Measurements from ENCODE around the gene MYDGF. TPM values are rescaled to one million over a fixed set of nuclear protein-coding genes. Genes with fewer than 3 reads are reported as not detected.

Gene MYDGF
- total and polyA plus RNA-seq, 2 of the 13 experiments (the other 11 are each of a cell fraction or from before 2014, with no cell fraction given), result 116 to 198 TPM

DNA sequence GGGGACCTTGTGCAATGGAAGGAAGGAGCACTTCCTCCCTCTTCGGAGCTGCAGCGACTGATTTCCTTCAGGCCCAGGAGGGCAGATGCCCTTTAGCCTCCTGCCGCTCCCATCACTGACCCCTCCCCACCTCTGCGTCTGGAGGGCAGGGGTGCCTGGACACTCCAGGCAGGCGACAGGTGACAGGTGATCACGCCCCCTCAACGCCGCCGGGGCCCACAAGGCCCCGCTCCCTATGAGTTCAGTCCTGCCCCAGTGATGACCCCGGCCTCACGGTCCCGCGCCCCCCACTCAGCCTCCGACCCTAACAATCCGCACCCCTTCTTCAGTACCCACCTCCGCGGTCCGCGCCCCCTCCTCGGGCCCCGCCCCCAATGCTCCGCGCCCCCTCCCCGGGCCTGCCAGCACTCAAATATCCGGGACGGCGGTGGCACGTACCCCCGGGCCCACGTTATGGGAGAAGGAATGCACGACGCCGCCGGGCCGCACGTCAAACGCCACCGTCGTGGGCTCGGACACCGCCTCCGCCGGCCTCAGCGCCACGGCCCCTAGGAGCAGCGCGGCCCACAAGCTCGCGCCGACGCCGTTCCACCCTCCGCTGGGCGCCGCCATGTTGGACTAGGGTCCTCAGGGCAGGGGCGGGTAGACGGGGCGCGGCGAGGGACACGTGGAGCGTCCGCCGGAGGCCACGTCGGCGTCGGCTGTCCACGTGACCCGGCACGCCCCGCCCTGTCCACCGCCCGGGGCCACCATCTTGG is at the start of gene MYDGF (continued):
- TF ChIP-seq THYN1 (CRISPR knock-in tag; IDR thresholded peaks at IDR 0.05; ENCODE audit: borderline replicate concordance, low read depth) (no peak), NCOA1 (CRISPR knock-in tag; IDR thresholded peaks at IDR 0.05) (peak; percentile 84), ZNF34 (CRISPR knock-in tag; IDR thresholded peaks at IDR 0.05; ENCODE audit: borderline replicate concordance) (no peak), YEATS2 (CRISPR knock-in tag; IDR thresholded peaks at IDR 0.05; ENCODE audit: borderline replicate concordance) (peak; percentile 68; the same call in 1 of the 2 replicates), ZNF367 (CRISPR knock-in tag; IDR thresholded peaks at IDR 0.05; ENCODE audit: borderline replicate concordance) (no peak), RFX5 (IDR thresholded peaks at IDR 0.05; ENCODE audit: low read depth, low read length) (0 out of 2 replicates have a peak, but pooled peaks have one; percentile 9), ZNF747 (CRISPR knock-in tag; IDR thresholded peaks at IDR 0.05; ENCODE audit: borderline replicate concordance) (0 out of 2 replicates have a peak, but pooled peaks have one; percentile 28), ZNF703 (CRISPR knock-in tag; IDR thresholded peaks at IDR 0.05; ENCODE audit: borderline replicate concordance) (no peak), TBX2 (CRISPR knock-in tag; IDR thresholded peaks at IDR 0.05; ENCODE audit: borderline replicate concordance) (peak; percentile 51), ZNF775 (CRISPR knock-in tag; IDR thresholded peaks at IDR 0.05; ENCODE audit: borderline replicate concordance) (no peak), ZSCAN21 (CRISPR knock-in tag; IDR thresholded peaks at IDR 0.05; ENCODE audit: borderline replicate concordance) (peak; percentile 87; the same call in 1 of the 2 replicates), ZNF557 (CRISPR knock-in tag; IDR thresholded peaks at IDR 0.05) (no peak), AHR (CRISPR knock-in tag; IDR thresholded peaks at IDR 0.05) (0 out of 2 replicates have a peak, but pooled peaks have one; percentile 2), ELF4 (CRISPR knock-in tag; IDR thresholded peaks at IDR 0.05; ENCODE audit: borderline replicate concordance) (0 out of 2 replicates have a peak, but pooled peaks have one; percentile 18), ASH2L (IDR thresholded peaks at IDR 0.05; ENCODE audit: insufficient read length, low read depth, low read length) (peak; percentile 92), SP1 (IDR thresholded peaks at IDR 0.05) (no peak), SP1 (CRISPR knock-in tag; IDR thresholded peaks at IDR 0.05) (peak; percentile 93)
- TF ChIP-seq, protein P1, sequence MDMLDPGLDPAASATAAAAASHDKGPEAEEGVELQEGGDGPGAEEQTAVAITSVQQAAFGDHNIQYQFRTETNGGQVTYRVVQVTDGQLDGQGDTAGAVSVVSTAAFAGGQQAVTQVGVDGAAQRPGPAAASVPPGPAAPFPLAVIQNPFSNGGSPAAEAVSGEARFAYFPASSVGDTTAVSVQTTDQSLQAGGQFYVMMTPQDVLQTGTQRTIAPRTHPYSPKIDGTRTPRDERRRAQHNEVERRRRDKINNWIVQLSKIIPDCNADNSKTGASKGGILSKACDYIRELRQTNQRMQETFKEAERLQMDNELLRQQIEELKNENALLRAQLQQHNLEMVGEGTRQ (IDR thresholded peaks at IDR 0.05; ENCODE audit: low read depth, low read length), result peak; percentile 92
- TF ChIP-seq, protein P1 (CRISPR knock-in tag; IDR thresholded peaks at IDR 0.05; ENCODE audit: borderline replicate concordance), result peak; percentile 76; the same call in 1 of the 2 replicates
- TF ChIP-seq, protein P2, sequence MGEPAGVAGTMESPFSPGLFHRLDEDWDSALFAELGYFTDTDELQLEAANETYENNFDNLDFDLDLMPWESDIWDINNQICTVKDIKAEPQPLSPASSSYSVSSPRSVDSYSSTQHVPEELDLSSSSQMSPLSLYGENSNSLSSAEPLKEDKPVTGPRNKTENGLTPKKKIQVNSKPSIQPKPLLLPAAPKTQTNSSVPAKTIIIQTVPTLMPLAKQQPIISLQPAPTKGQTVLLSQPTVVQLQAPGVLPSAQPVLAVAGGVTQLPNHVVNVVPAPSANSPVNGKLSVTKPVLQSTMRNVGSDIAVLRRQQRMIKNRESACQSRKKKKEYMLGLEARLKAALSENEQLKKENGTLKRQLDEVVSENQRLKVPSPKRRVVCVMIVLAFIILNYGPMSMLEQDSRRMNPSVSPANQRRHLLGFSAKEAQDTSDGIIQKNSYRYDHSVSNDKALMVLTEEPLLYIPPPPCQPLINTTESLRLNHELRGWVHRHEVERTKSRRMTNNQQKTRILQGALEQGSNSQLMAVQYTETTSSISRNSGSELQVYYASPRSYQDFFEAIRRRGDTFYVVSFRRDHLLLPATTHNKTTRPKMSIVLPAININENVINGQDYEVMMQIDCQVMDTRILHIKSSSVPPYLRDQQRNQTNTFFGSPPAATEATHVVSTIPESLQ (CRISPR knock-in tag; conservative IDR thresholded peaks at IDR 0.05), result peak; percentile 29; the same call in 1 of the 2 replicates
- TF ChIP-seq, protein P3, sequence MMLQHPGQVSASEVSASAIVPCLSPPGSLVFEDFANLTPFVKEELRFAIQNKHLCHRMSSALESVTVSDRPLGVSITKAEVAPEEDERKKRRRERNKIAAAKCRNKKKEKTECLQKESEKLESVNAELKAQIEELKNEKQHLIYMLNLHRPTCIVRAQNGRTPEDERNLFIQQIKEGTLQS (CRISPR knock-in tag; IDR thresholded peaks at IDR 0.05), result peak; percentile 44
- TF ChIP-seq, protein P4, sequence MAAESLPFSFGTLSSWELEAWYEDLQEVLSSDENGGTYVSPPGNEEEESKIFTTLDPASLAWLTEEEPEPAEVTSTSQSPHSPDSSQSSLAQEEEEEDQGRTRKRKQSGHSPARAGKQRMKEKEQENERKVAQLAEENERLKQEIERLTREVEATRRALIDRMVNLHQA (CRISPR knock-in tag; IDR thresholded peaks at IDR 0.05), result no peak

All from HepG2 (cell line).